ENCODE results near the gene SLC12A2.

SLC12A2 gene

GRCh38 chr5:128228008-128228407 lies 144.4 kb downstream of the SLC12A2 start:
- no peak for DNase-seq (ENCODE audit: insufficient read length, low spot score)
- no peak for FAIRE-seq
- TF ChIP-seq POLR2A (IDR thresholded peaks at IDR 0.05; ENCODE audit: low read depth, low read length), result no peak
- TF ChIP-seq SPI1 (IDR thresholded peaks at IDR 0.05; ENCODE audit: low read depth, low read length), result no peak
- no peak for TF ChIP-seq POLR2AphosphoS5 (IDR thresholded peaks at IDR 0.05; ENCODE audit: low read depth, low read length)
- TF ChIP-seq POU2F2 (IDR thresholded peaks at IDR 0.05; ENCODE audit: low read depth, low read length), result no peak

GRCh38 chr5:128228521-128228920 lies 145.0 kb downstream of the SLC12A2 start:
- FAIRE-seq, result no peak
- TF ChIP-seq SPI1 (IDR thresholded peaks at IDR 0.05; ENCODE audit: low read depth, low read length) (no peak), POLR2A (IDR thresholded peaks at IDR 0.05; ENCODE audit: low read depth, low read length) (no peak), TAF1 (IDR thresholded peaks at IDR 0.05; ENCODE audit: low read depth, low read length) (no peak)

GRCh38 chr5:128234928-128235641 lies 151.5 kb downstream of the SLC12A2 start:
- no peak for TF ChIP-seq PAX5 (IDR thresholded peaks at IDR 0.05; ENCODE audit: insufficient read depth, low read length, severe bottlenecking)
- no peak for TF ChIP-seq SPI1 (IDR thresholded peaks at IDR 0.05; ENCODE audit: low read depth, low read length)
- TF ChIP-seq POU2F2 (IDR thresholded peaks at IDR 0.05; ENCODE audit: low read depth, low read length), result no peak
- TF ChIP-seq POLR2AphosphoS5 (IDR thresholded peaks at IDR 0.05; ENCODE audit: low read depth, low read length), result no peak
- no peak for TF ChIP-seq TAF1 (IDR thresholded peaks at IDR 0.05; ENCODE audit: low read depth, low read length)
- TF ChIP-seq POLR2A (IDR thresholded peaks at IDR 0.05; ENCODE audit: low read depth, low read length), result no peak
- FAIRE-seq (no peak), DNase-seq (ENCODE audit: insufficient read length, low spot score) (no peak)

More at GRCh38 chr5:128228521-128228920, 145.0 kb downstream of the SLC12A2 start:
- DNase-seq (ENCODE audit: insufficient read length, low spot score), result no peak

GRCh38 chr5:128236334-128236733 lies 152.8 kb downstream of the SLC12A2 start:
- TF ChIP-seq POLR2AphosphoS5 (IDR thresholded peaks at IDR 0.05; ENCODE audit: low read depth, low read length) (no peak), POLR2A (IDR thresholded peaks at IDR 0.05; ENCODE audit: low read depth, low read length) (no peak), TAF1 (IDR thresholded peaks at IDR 0.05; ENCODE audit: low read depth, low read length) (no peak), SPI1 (IDR thresholded peaks at IDR 0.05; ENCODE audit: low read depth, low read length) (no peak), PAX5 (IDR thresholded peaks at IDR 0.05; ENCODE audit: insufficient read depth, low read length, severe bottlenecking) (no peak), POU2F2 (IDR thresholded peaks at IDR 0.05; ENCODE audit: low read depth, low read length) (no peak)
- no peak for FAIRE-seq
- DNase-seq (ENCODE audit: insufficient read length, low spot score), result no peak

GRCh38 chr5:128237000-128237399 lies 153.4 kb downstream of the SLC12A2 start:
- no peak for FAIRE-seq
- no peak for DNase-seq (ENCODE audit: insufficient read length, low spot score)
- no peak for TF ChIP-seq SPI1 (IDR thresholded peaks at IDR 0.05; ENCODE audit: low read depth, low read length)
- no peak for TF ChIP-seq POU2F2 (IDR thresholded peaks at IDR 0.05; ENCODE audit: low read depth, low read length)
- TF ChIP-seq TAF1 (IDR thresholded peaks at IDR 0.05; ENCODE audit: low read depth, low read length), result no peak
- TF ChIP-seq POLR2AphosphoS5 (IDR thresholded peaks at IDR 0.05; ENCODE audit: low read depth, low read length), result no peak
- no peak for TF ChIP-seq POLR2A (IDR thresholded peaks at IDR 0.05; ENCODE audit: low read depth, low read length)
- TF ChIP-seq PAX5 (IDR thresholded peaks at IDR 0.05; ENCODE audit: insufficient read depth, low read length, severe bottlenecking), result no peak

GRCh38 chr5:128237546-128237945 lies 154.0 kb downstream of the SLC12A2 start:
- FAIRE-seq, result no peak
- DNase-seq (ENCODE audit: insufficient read length, low spot score), result no peak
- TF ChIP-seq POU2F2 (IDR thresholded peaks at IDR 0.05; ENCODE audit: low read depth, low read length) (no peak), POLR2A (IDR thresholded peaks at IDR 0.05; ENCODE audit: low read depth, low read length) (no peak), SPI1 (IDR thresholded peaks at IDR 0.05; ENCODE audit: low read depth, low read length) (no peak), TAF1 (IDR thresholded peaks at IDR 0.05; ENCODE audit: low read depth, low read length) (no peak), POLR2AphosphoS5 (IDR thresholded peaks at IDR 0.05; ENCODE audit: low read depth, low read length) (no peak), PAX5 (IDR thresholded peaks at IDR 0.05; ENCODE audit: insufficient read depth, low read length, severe bottlenecking) (no peak)

All from GM12891 (cell line).